HG02759 (cell line): ENCODE data around the gene ZNF280B.

Experiments used
- ATAC-seq: cut with Tn5 transposase; IDR thresholded peaks from one replicate; pipeline ENCODE4 v1.9.1; 2021; ENCODE audit warnings: mild to moderate bottlenecking, moderate library complexity; ENCODE audit not compliant: unreplicated experiment

Gene ZNF280B

DNA sequence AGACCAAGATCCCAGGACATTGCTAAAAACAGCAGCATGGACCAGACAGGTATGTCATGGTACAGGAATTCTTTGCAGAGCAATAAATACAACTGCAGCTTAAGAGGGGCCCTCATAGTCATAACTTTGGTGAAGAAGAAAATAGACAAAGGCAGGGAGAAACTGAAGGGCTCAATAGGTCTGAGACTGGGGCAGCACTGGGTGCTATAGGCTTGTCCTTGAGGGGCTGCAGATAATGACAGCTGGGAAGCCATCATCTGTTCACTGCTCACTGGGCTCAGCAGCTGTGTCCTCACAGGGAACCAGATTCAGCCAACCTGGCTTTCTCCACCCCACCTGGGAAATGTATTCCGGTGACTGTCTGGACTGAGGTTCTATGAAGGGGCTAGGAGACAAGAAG, 68.4 kb downstream of the ZNF280B start:
- no peak for ATAC-seq
